Parietal lobe (tissue), 1 donor: ENCODE data around the gene CLDN12. TPM values are rescaled to one million over a fixed set of nuclear protein-coding genes. Genes with fewer than 3 reads are reported as not detected.

Experiments used
- total RNA-seq: library from RNA; depleted of rRNA; stranded (reverse); fragments of >200 nt; gene quantifications from one replicate; pipeline ENCODE4 v1.2.3, GENCODE V29; 2014

The CLDN12 gene
- total RNA-seq = 54.5 TPM

DNA sequence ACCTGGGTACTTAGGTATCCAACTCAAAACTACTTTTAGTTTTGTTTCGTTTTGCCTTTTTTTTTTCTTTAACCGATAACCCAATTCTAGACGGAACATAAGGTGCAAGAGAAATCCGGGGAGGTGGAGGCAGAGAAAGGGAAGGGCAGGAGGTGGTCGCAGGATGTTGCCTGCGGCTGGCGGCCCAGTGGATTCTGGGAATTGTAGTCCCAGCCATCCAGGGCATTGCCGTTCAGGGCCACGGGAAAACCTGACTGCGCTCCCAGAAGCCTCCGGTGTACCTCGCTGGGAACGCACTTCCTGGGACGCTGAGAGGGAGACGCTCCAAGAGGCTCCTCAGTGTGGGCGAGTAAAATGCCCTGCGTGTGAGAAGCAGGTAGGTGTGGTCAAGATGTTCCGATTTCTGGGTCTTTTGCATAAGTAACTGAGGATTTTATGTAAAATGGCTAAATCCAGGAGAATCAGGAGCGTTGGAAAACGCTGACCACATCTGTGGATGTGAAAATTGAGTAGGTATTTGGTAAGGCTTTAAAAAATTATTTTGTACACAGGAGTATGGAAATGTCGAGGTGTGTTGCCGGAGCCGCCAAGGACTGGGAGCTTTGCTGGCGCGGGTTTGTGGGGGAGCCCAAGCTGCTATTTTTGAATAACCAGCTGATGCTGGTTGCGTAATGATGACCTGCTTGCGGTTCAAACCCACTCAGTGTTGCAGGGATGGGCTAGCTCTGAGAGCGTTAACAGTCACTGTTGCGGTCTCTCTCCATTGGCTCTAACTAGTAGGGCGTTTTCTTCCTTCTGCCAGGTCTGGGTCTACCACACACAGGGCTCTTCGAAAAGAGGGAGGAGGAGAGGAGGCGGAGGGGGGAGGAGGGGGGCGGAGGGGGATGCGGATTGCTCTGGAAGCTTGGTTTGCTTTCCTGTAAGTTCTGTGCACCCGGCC is at the start of gene CLDN12:
Gene CLDN12, plus strand, starts transcription at position 288 of the 940 bp plus-strand sequence. CDS start 9,216 bp downstream, outside the sequence.

Other genes starting within 250 kb of the CLDN12 start
- not detected for gene STEAP1, start 249.0 kb upstream of the CLDN12 start, total RNA-seq
- gene STEAP2, start 191.7 kb upstream of the CLDN12 start, total RNA-seq = 2.8 TPM
- 9.1 TPM for gene CFAP69, start 158.3 kb upstream of the CLDN12 start, total RNA-seq
- gene FAM237B, start 82.2 kb upstream of the CLDN12 start, total RNA-seq = not detected
- 24.7 TPM for gene GTPBP10, start 56.7 kb upstream of the CLDN12 start, total RNA-seq
- gene PTTG1IP2, start 66.2 kb downstream of the CLDN12 start, total RNA-seq = not detected
- gene CDK14, start 192.9 kb downstream of the CLDN12 start, total RNA-seq = 115 TPM